ENCODE measurements around the gene HYCC1. TPM values are rescaled to one million over a fixed set of nuclear protein-coding genes. Genes with fewer than 3 reads are reported as not detected.

Gene HYCC1
- total and polyA plus RNA-seq, 2 donors (not counting 3 experiments of a cell fraction or from before 2014, with no cell fraction given) = 14.5 to 51.8 TPM

DNA sequence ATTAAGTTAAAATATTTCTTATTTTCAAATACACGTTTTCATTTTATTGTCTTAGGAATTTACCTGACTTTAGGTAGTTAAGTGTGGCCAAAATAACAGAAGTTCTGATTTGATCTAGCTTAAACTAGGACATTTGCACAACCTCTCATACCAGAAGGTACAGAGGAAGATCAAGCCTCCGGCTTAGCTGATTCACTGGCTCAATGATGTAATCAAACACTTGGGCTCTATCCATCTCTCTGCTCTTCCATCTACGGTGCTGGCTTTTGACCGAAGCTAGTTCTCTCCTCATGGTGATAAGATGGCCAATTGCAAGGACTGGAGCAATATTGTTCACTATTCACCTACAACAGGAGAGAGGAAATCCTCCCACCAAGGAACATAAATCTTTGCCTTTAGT is 12.2 kb upstream of the HYCC1 start:
- H3K4me1 ChIP-seq (ENCODE audit: control insufficient read depth, extremely low read depth, insufficient read depth, low read length) = peaks cover 7% of the 10 kb centered on the region
- H3K9me1 ChIP-seq (replicated peaks; ENCODE audit: control insufficient read depth, extremely low read depth, insufficient read depth, low read length) = no peaks in the 10 kb centered on the region
- H3K9ac ChIP-seq (replicated peaks; ENCODE audit: extremely low read depth, insufficient read depth, low read length) = no peak overlapping the region
- ChIA-PET POLR2A (interaction anchor here (0.7 kb wide), 1 partner anchor 465 kb away, joined by 8 read pairs; no protein-coding TSS in a partner anchor), CTCF (interaction anchor here (0.5 to 1.5 kb wide), 3 partner anchors 8 to 60 kb away, joined by 3 to 4 read pairs (median 3); no protein-coding TSS in a partner anchor)
- no peak for FAIRE-seq
- H2AFZ ChIP-seq (ENCODE audit: low read depth, low read length) = no peak overlapping the region
- dilution Hi-C loops (cut with MboI; ENCODE audit: extremely low pct_ligation_motif_present, low sequenced_read_pairs) = no loop called here
- TF ChIP-seq JUN (IDR thresholded peaks at IDR 0.05; ENCODE audit: borderline replicate concordance, insufficient read depth, insufficient read length, low read depth) = no peak
- TF ChIP-seq, protein P1, sequence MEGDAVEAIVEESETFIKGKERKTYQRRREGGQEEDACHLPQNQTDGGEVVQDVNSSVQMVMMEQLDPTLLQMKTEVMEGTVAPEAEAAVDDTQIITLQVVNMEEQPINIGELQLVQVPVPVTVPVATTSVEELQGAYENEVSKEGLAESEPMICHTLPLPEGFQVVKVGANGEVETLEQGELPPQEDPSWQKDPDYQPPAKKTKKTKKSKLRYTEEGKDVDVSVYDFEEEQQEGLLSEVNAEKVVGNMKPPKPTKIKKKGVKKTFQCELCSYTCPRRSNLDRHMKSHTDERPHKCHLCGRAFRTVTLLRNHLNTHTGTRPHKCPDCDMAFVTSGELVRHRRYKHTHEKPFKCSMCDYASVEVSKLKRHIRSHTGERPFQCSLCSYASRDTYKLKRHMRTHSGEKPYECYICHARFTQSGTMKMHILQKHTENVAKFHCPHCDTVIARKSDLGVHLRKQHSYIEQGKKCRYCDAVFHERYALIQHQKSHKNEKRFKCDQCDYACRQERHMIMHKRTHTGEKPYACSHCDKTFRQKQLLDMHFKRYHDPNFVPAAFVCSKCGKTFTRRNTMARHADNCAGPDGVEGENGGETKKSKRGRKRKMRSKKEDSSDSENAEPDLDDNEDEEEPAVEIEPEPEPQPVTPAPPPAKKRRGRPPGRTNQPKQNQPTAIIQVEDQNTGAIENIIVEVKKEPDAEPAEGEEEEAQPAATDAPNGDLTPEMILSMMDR (IDR thresholded peaks at IDR 0.05; ENCODE audit: extremely low read depth in 1 of 2, insufficient read depth in 1 of 2, low read depth in 1 of 2, low read length in 2 of 2) = no peak
- no peak for TF ChIP-seq POLR2A (IDR thresholded peaks at IDR 0.05; ENCODE audit: low read depth, low read length)
- no peak for TF ChIP-seq MYC (IDR thresholded peaks at IDR 0.05; ENCODE audit: low read depth, low read length)
- no peak for TF ChIP-seq GATA2 (IDR thresholded peaks at IDR 0.05; ENCODE audit: insufficient read depth, insufficient read length, low read depth, low read length)
- no peak for TF ChIP-seq FOS (IDR thresholded peaks at IDR 0.05; ENCODE audit: borderline replicate concordance, insufficient read depth, low read length)
- TF ChIP-seq, protein P2, sequence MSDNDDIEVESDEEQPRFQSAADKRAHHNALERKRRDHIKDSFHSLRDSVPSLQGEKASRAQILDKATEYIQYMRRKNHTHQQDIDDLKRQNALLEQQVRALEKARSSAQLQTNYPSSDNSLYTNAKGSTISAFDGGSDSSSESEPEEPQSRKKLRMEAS (IDR thresholded peaks at IDR 0.05; ENCODE audit: insufficient read depth, insufficient read length) = no peak
- TF ChIP-seq EZH2 (IDR thresholded peaks at IDR 0.05; ENCODE audit: borderline replicate concordance, low read depth, low read length, severe bottlenecking) = no peak
- no peak for TF ChIP-seq POLR2AphosphoS5 (IDR thresholded peaks at IDR 0.05; ENCODE audit: insufficient read depth, low read depth, low read length)
- H3K9me3 ChIP-seq (replicated peaks; ENCODE audit: control insufficient read depth, insufficient read depth, low read length) = no peaks in the 10 kb centered on the region
- H3K36me3 ChIP-seq (ENCODE audit: control insufficient read depth in 2 of 2, extremely low read depth in 1 of 2, insufficient read depth in 2 of 2, low read length in 2 of 2) = no peaks in the 10 kb centered on the region
- no peaks in the 10 kb centered on the region for H3K27me3 ChIP-seq (ENCODE audit: control insufficient read depth in 2 of 2, insufficient read depth in 2 of 2, low read length in 2 of 2)
- H3K27ac ChIP-seq (ENCODE audit: insufficient read depth, low read depth, low read length) = no peak overlapping the region
- H4K20me1 ChIP-seq (replicated peaks; ENCODE audit: control insufficient read depth, extremely low read depth, insufficient read depth, low read length) = no peaks in the 10 kb centered on the region
- no peak overlapping the region for H3K4me2 ChIP-seq (ENCODE audit: insufficient read depth, low read length)
- intact Hi-C loops (cut with micrococcal nuclease) = no loop called here
- H3K79me2 ChIP-seq (ENCODE audit: control insufficient read depth, insufficient read depth, low read length) = no peaks in the 10 kb centered on the region
- no peak overlapping the region for H3K4me3 ChIP-seq (replicated peaks in 1 of 3; ENCODE audit: insufficient read depth in 1 of 3, low read depth in 1 of 3, low read length in 3 of 3)
- no TSS peak for BruUV-seq (replicated peaks)
- DNase-seq (ENCODE audit: low read depth, low spot score) = no peak

Data from endothelial cell of umbilical vein (primary cell).